ENCODE results near the gene RENBP. TPM values are rescaled to one million over a fixed set of nuclear protein-coding genes. Genes with fewer than 3 reads are reported as not detected.

RENBP gene
- total and polyA plus RNA-seq, 2 of the 13 experiments (the other 11 are each of a cell fraction or from before 2014, with no cell fraction given), result 1.4 to 2.6 TPM

- TF ChIP-seq ZC3H13 (CRISPR knock-in tag; IDR thresholded peaks at IDR 0.05) (peak; percentile 74; the same call in 1 of the 2 replicates), ZNF704 (CRISPR knock-in tag; IDR thresholded peaks at IDR 0.05; ENCODE audit: borderline replicate concordance) (no peak), ZNF317 (CRISPR knock-in tag; IDR thresholded peaks at IDR 0.05) (no peak), HMGA1 (CRISPR knock-in tag; conservative IDR thresholded peaks at IDR 0.05) (no peak), MAZ (IDR thresholded peaks at IDR 0.05; ENCODE audit: borderline replicate concordance, low read depth, low read length) (no peak), MAZ (CRISPR knock-in tag; IDR thresholded peaks at IDR 0.05; ENCODE audit: low read depth) (peak; percentile 76), KAT7 (CRISPR knock-in tag; IDR thresholded peaks at IDR 0.05; ENCODE audit: borderline replicate concordance) (no peak), ATF3 (CRISPR knock-in tag; IDR thresholded peaks at IDR 0.05) (no peak), ZBTB7B (CRISPR knock-in tag; IDR thresholded peaks at IDR 0.05) (0 out of 2 replicates have a peak, but pooled peaks have one; percentile 20), ZNF335 (CRISPR knock-in tag; IDR thresholded peaks at IDR 0.05) (no peak), BCL3 (CRISPR knock-in tag; IDR thresholded peaks at IDR 0.05) (0 out of 2 replicates have a peak, but pooled peaks have one; percentile 12), POLR2AphosphoS5 (IDR thresholded peaks at IDR 0.05; ENCODE audit: low read depth, low read length) (peak; percentile 62), ZSCAN12 (CRISPR knock-in tag; IDR thresholded peaks at IDR 0.05) (no peak), ZNF552 (CRISPR knock-in tag; IDR thresholded peaks at IDR 0.05; ENCODE audit: borderline replicate concordance) (no peak), AHR (CRISPR knock-in tag; IDR thresholded peaks at IDR 0.05) (no peak), PHF21A (CRISPR knock-in tag; IDR thresholded peaks at IDR 0.05) (peak; percentile 83), TOE1 (CRISPR knock-in tag; IDR thresholded peaks at IDR 0.05) (no peak), ZNF33A (CRISPR knock-in tag; IDR thresholded peaks at IDR 0.05; ENCODE audit: borderline replicate concordance) (no peak), NFYB (CRISPR knock-in tag; IDR thresholded peaks at IDR 0.05) (peak; percentile 78), HCFC1 (IDR thresholded peaks at IDR 0.05; ENCODE audit: low read depth, low read length) (no peak), JUND (CRISPR knock-in tag; IDR thresholded peaks at IDR 0.05) (no peak), RARG (CRISPR knock-in tag; IDR thresholded peaks at IDR 0.05; ENCODE audit: low read depth) (no peak), DZIP1 (CRISPR knock-in tag; IDR thresholded peaks at IDR 0.05) (no peak), MAX (IDR thresholded peaks at IDR 0.05) (peak; percentile 36; the same call in 1 of the 2 replicates), AKAP8 (CRISPR knock-in tag; IDR thresholded peaks at IDR 0.05) (peak; percentile 81; the same call in 1 of the 2 replicates)
Observed at GRCh38 chrX:153927922-153928760, 16.3 kb downstream of the RENBP start (continued).

Data from HepG2 (cell line).